ENCODE data around the gene TRIM47. TPM values are rescaled to one million over a fixed set of nuclear protein-coding genes. Genes with fewer than 3 reads are reported as not detected.

The TRIM47 gene
- total RNA-seq, 1 donor from 2014 or later = 56.5 TPM

DNA sequence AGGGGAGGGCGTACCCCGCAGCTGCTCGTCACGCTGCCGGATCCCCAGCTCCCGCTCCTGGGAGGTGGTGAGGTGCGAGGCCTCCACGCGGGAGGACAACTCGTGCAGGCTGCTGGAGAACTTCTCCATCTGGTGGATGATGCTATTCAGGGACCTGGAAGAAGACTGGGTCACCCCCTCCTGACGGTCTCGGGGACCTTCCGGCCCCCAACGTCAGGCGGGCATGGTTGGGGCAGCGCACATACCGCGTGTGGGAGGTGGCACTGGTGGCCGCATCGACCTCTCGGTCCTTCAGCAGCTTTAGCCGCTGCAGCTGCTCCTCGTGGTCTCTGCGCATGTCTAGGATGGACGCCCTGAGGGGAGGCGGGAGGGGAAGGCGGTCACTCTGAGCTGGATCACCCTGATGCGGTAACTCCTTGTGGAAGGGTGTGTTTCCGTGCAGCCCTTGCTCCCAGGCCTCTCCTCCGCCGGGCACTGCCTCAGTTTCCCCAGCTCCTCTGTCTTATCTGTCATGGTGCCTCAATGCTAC lies 39.6 kb upstream of the TRIM47 start:
- no peaks in the 10 kb centered on the region for H3K36me3 ChIP-seq (ENCODE audit: control insufficient read depth, insufficient read depth, low read length)
- no peak for DNase-seq (ENCODE audit: low read depth)
- H3K4me3 ChIP-seq (ENCODE audit: low read depth, low read length) = no peak overlapping the region

DNA sequence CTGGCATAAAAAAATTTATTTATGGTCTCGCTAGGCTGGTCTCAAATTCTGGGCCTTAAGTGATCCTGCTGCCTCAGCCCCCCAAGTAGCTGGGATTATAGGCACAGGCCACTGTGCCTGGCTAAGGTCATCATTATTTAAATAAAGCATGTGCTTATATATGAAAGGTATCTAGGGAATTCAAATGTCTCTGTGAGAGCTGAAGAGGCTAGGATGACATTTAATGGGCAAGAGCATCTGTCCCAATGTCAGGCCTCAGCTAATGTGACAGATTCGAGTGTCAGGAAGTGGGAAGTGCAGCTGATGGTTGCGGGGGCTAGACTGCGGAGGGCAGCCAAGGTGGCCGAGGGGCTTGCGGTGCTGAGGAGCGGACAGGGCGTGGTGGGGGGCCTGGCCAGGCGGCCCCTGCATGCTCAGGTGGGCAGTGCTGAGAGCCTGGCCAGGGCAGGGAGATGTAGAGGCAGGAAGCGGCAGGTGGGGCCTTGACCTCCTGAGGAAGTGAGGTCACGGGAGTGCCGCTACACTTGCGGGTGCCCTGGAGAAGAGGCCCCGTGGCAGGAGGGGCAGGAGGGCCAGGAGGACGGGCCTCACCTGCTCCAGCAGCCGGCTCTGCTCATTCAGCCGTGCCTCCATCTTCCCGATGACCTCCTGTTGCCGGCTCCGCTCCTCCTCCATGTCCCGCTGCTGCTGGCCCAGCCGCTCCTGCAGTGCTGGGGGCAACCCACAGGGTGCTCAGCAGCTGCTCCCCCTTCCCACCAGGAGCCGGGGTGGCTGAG lies 38.9 kb upstream of the TRIM47 start:
- TF ChIP-seq, protein P1, sequence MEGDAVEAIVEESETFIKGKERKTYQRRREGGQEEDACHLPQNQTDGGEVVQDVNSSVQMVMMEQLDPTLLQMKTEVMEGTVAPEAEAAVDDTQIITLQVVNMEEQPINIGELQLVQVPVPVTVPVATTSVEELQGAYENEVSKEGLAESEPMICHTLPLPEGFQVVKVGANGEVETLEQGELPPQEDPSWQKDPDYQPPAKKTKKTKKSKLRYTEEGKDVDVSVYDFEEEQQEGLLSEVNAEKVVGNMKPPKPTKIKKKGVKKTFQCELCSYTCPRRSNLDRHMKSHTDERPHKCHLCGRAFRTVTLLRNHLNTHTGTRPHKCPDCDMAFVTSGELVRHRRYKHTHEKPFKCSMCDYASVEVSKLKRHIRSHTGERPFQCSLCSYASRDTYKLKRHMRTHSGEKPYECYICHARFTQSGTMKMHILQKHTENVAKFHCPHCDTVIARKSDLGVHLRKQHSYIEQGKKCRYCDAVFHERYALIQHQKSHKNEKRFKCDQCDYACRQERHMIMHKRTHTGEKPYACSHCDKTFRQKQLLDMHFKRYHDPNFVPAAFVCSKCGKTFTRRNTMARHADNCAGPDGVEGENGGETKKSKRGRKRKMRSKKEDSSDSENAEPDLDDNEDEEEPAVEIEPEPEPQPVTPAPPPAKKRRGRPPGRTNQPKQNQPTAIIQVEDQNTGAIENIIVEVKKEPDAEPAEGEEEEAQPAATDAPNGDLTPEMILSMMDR (IDR thresholded peaks at IDR 0.05; ENCODE audit: insufficient read depth, low read length, poor library complexity, severe bottlenecking) = no peak
- DNase-seq (ENCODE audit: low read depth) = no peak
- Histone ChIP-seq H3K36me3 (ENCODE audit: control insufficient read depth, insufficient read depth, low read length) (no peaks in the 10 kb centered on the region), H3K4me3 (ENCODE audit: low read depth, low read length) (no peak overlapping the region), H3K27me3 (ENCODE audit: control insufficient read depth, insufficient read depth, low read length) (no peaks in the 10 kb centered on the region)

More for the DNA sequence above, 39.6 kb upstream of the TRIM47 start:
- TF ChIP-seq, protein P1 (IDR thresholded peaks at IDR 0.05; ENCODE audit: insufficient read depth, low read length, poor library complexity, severe bottlenecking) = no peak
- H3K27me3 ChIP-seq (ENCODE audit: control insufficient read depth, insufficient read depth, low read length) = no peaks in the 10 kb centered on the region

DNA sequence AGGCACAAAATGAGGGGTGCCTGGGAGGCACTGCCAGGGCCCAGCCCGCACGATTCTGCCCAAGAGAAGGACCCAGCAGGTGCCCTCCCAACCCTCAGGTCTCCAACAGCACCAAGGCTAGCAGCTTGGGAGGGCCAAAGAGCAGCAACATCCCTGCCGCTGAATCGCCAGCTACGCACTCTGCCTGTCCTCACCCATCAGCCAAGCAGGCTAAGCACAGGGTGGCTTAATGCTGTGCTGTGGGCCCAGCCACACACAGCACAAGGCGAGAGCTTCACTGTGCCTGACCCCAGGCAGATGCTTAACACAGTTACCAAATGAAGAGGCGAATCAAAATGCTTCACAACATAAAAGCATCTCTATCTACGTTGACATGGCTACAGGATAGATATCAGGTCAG lies 36.9 kb upstream of the TRIM47 start:
- H3K27me3 ChIP-seq (ENCODE audit: control insufficient read depth, insufficient read depth, low read length) = no peaks in the 10 kb centered on the region
- H3K36me3 ChIP-seq (ENCODE audit: control insufficient read depth, insufficient read depth, low read length) = no peaks in the 10 kb centered on the region
- TF ChIP-seq, protein P1 (IDR thresholded peaks at IDR 0.05; ENCODE audit: insufficient read depth, low read length, poor library complexity, severe bottlenecking) = no peak
- no peak overlapping the region for H3K4me3 ChIP-seq (ENCODE audit: low read depth, low read length)
- DNase-seq (ENCODE audit: low read depth) = no peak

DNA sequence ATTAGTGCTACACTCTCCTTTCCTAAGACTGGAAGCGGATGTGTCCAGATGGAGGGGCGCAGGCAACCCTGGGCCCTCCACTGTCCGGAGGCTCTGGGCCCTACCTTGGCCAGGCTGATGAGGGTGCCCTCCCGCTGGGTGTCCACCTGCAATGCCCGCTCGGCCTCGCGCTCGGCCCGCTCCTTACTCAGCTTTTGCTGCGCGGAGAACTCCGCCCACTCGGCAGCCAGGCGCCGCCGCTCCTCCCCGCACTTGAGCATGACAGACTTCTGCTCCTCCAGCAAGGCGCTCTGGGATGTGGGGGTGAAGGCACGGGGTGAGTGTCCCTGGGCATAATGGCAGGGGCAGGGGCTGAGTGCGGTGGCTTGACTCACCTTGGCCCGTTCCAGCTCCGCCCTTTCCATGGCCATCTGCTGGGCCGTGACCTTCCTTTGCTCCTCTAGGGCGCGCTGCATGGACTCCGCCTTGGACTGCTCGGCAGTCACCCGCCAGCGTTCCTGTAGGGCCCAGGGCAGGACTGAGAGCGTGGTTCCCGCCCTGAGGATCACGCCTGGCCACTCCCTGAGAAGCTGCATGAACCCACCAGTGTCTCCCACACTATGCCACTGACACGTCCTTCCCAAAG lies 36.4 kb upstream of the TRIM47 start:
- DNase-seq (ENCODE audit: low read depth) = no peak
- Histone ChIP-seq H3K27me3 (ENCODE audit: control insufficient read depth, insufficient read depth, low read length) (no peaks in the 10 kb centered on the region), H3K4me3 (ENCODE audit: low read depth, low read length) (no peak overlapping the region), H3K36me3 (ENCODE audit: control insufficient read depth, insufficient read depth, low read length) (no peaks in the 10 kb centered on the region)
- TF ChIP-seq, protein P1 (IDR thresholded peaks at IDR 0.05; ENCODE audit: insufficient read depth, low read length, poor library complexity, severe bottlenecking) = no peak

DNA sequence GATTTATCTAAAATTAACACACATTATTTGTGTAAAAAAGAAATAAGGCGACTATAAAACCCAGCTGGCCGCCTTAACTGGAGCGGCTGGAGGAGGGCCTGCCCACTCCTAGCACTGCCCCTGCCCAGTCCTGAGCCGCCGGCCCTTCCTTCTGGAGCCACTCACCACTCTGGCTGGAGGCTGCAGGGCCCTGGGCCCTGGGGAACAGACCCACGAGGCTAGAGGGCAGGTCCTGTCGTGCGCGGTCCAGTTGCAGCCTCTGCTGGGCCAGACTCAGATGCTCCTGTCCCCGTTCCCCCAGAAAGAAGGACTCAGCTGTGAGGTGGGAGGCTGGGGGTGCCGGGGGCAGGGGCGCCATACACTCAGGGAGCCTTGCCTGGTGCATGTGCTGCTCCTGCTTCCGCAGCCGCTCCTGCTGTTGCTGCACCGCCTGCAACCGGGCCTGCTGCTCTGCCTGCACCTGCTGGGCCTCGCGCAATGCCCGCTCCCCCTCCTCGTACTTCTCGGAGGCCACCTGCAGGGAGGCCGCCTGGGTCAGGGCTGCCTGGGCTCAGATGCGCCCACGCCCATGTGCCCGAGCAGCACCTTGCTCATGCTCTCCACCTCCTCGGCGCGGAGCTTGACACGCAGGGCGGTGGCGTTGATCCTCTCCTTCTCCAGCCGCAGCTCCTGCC lies 35.3 kb upstream of the TRIM47 start:
- Histone ChIP-seq H3K27me3 (ENCODE audit: control insufficient read depth, insufficient read depth, low read length) (no peaks in the 10 kb centered on the region), H3K36me3 (ENCODE audit: control insufficient read depth, insufficient read depth, low read length) (no peaks in the 10 kb centered on the region), H3K4me3 (ENCODE audit: low read depth, low read length) (no peak overlapping the region)
- no peak for DNase-seq (ENCODE audit: low read depth)
- TF ChIP-seq, protein P1 (IDR thresholded peaks at IDR 0.05; ENCODE audit: insufficient read depth, low read length, poor library complexity, severe bottlenecking) = no peak

All from kidney epithelial cell (primary cell).